GM18507 (cell line): ENCODE data around the gene FES.
A peak's percentile ranks its signal among the peaks of the same experiment; 100 is the strongest.
"Not testable (repeated sequence)": the region's sequence is repeated elsewhere in the genome, so short reads cannot be mapped to it uniquely, and the experiment has no call there.

Experiments
- DNase-seq: peaks from one replicate; pipeline ENCODE4 v3.0.0; 2011; ENCODE audit warnings: low read depth; ENCODE audit not compliant: insufficient read length; ENCODE audit errors: extremely low spot score
- FAIRE-seq: peaks from 2 replicates; lab custom pipeline; 2011; peaks lifted over from hg19 to GRCh38; lab: Jason Lieb, UNC

Gene FES

GRCh38 chr15:90918034-90918788 lies 33.9 kb downstream of the FES start:
- DNase-seq (no peak), FAIRE-seq (no peak)

- FAIRE-seq, result no peak
- no peak for DNase-seq
Observed at GRCh38 chr15:90918835-90919234, 34.5 kb downstream of the FES start.

GRCh38 chr15:90921887-90922286 lies 37.6 kb downstream of the FES start:
- DNase-seq, result no peak
- FAIRE-seq, result no peak

- FAIRE-seq, DNase-seq: not testable (repeated sequence)
Observed at GRCh38 chr15:90922712-90923322, 38.5 kb downstream of the FES start.

GRCh38 chr15:90924375-90924774 lies 40.1 kb downstream of the FES start:
- FAIRE-seq, result peak; percentile 94
- DNase-seq, result no peak

GRCh38 chr15:90926766-90927165 lies 42.5 kb downstream of the FES start:
- not testable (repeated sequence) for DNase-seq, FAIRE-seq

GRCh38 chr15:90928106-90928505 lies 43.8 kb downstream of the FES start:
- not testable (repeated sequence) for DNase-seq, FAIRE-seq

GRCh38 chr15:90929246-90930019 lies 45.1 kb downstream of the FES start:
- no peak for FAIRE-seq
- DNase-seq, result no peak

GRCh38 chr15:90930861-90931574 lies 46.7 kb downstream of the FES start:
- FAIRE-seq (no peak), DNase-seq (no peak)

- DNase-seq (no peak), FAIRE-seq (peak; percentile 71)
Observed at GRCh38 chr15:90931575-90931827, 47.2 kb downstream of the FES start.

GRCh38 chr15:90931828-90932659 lies 47.7 kb downstream of the FES start, which contains the start of gene HDDC3:
HDDC3 (minus strand) TSS chr15:90932549; CDS start chr15:90932540, 9 bp downstream.
- DNase-seq, result peak; percentile 72
- FAIRE-seq, result peak; percentile 52

GRCh38 chr15:90932660-90932991 lies 48.3 kb downstream of the FES start:
- DNase-seq, result no peak
- no peak for FAIRE-seq

GRCh38 chr15:90933301-90933700 lies 49.0 kb downstream of the FES start:
- no peak for FAIRE-seq
- no peak for DNase-seq

- DNase-seq, result peak; percentile 73
- peak; percentile 71 for FAIRE-seq
Observed at GRCh38 chr15:90934256-90934948, 50.1 kb downstream of the FES start.

- DNase-seq (peak; percentile 93), FAIRE-seq (peak; percentile 70)
Observed at GRCh38 chr15:90934949-90935751, 50.8 kb downstream of the FES start, which contains the start of gene UNC45A. UNC45A (plus strand) TSS chr15:90935285; CDS start chr15:90935325, 40 bp downstream.

GRCh38 chr15:90936823-90937222 lies 52.5 kb downstream of the FES start:
- DNase-seq (no peak), FAIRE-seq (no peak)

- no peak for FAIRE-seq
- no peak for DNase-seq
Observed at GRCh38 chr15:90938261-90938660, 54.0 kb downstream of the FES start.

- DNase-seq, result no peak
- FAIRE-seq, result no peak
Observed at GRCh38 chr15:90939756-90940155, 55.5 kb downstream of the FES start.
